H1 (cell line): ENCODE measurements around the gene PEX14. TPM values are rescaled to one million over a fixed set of nuclear protein-coding genes. Genes with fewer than 3 reads are reported as not detected.

Source experiments
- CTCF ChIA-PET: fragments of 300-600 bp; sonication (Branson Sonifier 250); formaldehyde crosslinking; loops from one replicate; lab custom pipeline; 2021; ENCODE audit not compliant: partially characterized antibody; lab: Charles Lee
- POLR2A ChIA-PET: fragments of 300-600 bp; sonication (Branson Sonifier 250); formaldehyde crosslinking; loops from one replicate; lab custom pipeline; 2021; ENCODE audit warnings: inconsistent platforms; ENCODE audit not compliant: partially characterized antibody; lab: Charles Lee
- DNase-seq, 2 experiments: peaks; one replicate each; pipeline versions ENCODE4 v3.0.0 to v3.0.0-alpha.2; 2010 to 2022; ENCODE audit warnings: low spot score in 2 of 2, low read depth in 1 of 2, mixed read lengths in 1 of 2
- FAIRE-seq: peaks from 2 replicates; lab custom pipeline; 2011; peaks lifted over from hg19 to GRCh38; lab: Jason Lieb, UNC
- H2AFZ ChIP-seq: 2 replicates; pipeline ENCODE4 v1.8.1; 2012; ENCODE audit warnings: low read length, inconsistent platforms
- H2AK5ac ChIP-seq: 2 replicates; pipeline ENCODE4 v1.6.1; 2013; ENCODE audit warnings: low read depth, low read length
- H2BK120ac ChIP-seq: replicated peaks from 2 replicates; pipeline ENCODE3; 2013; ENCODE audit warnings: low read depth, low read length, inconsistent platforms
- H2BK12ac ChIP-seq: 2 replicates; pipeline ENCODE4 v1.6.1; 2013; ENCODE audit warnings: low read depth, low read length
- H2BK15ac ChIP-seq: 2 replicates; pipeline ENCODE4 v1.6.1; 2013; ENCODE audit warnings: low read length
- H2BK20ac ChIP-seq: 2 replicates; pipeline ENCODE4 v1.6.1; 2013; ENCODE audit warnings: low read length
- H2BK5ac ChIP-seq: 2 replicates; pipeline ENCODE4 v1.6.1; 2013; ENCODE audit warnings: low read depth, low read length
- H3K14ac ChIP-seq: 2 replicates; pipeline ENCODE4 v1.6.1; 2013; ENCODE audit warnings: inconsistent platforms; ENCODE audit not compliant: insufficient read length
- H3K18ac ChIP-seq: 2 replicates; pipeline ENCODE4 v1.6.1; 2013; ENCODE audit warnings: low read length; ENCODE audit errors: extremely low read depth
- H3K23ac ChIP-seq: 2 replicates; pipeline ENCODE4 v1.6.1; 2013; ENCODE audit warnings: inconsistent platforms; ENCODE audit not compliant: insufficient read length
- H3K23me2 ChIP-seq: 2 replicates; pipeline ENCODE4 v1.6.1; 2013; ENCODE audit warnings: low read depth, low read length
- H3K27ac ChIP-seq: 2 replicates; pipeline ENCODE4 v1.6.1; 2011; ENCODE audit warnings: low read depth, low read length, inconsistent platforms
- H3K27me3 ChIP-seq, 4 experiments: replicated peaks in 1 of 4; 1 replicate in 1 of 4; 2 replicates in 3 of 4; pipeline versions ENCODE4 v1.6.1 to v1.8.1; 2011 to 2013; ENCODE audit warnings: low read length in 3 of 4, mild to moderate bottlenecking in 3 of 4, inconsistent platforms in 2 of 4, mixed read lengths in 2 of 4, moderate library complexity in 1 of 4; ENCODE audit not compliant: control insufficient read depth in 3 of 4, insufficient read depth in 3 of 4; ENCODE audit errors: extremely low read depth in 1 of 4
- H3K36me3 ChIP-seq, 4 experiments: 2 replicates each; pipeline versions ENCODE4 v1.6.1 to v1.8.1; 2011 to 2013; ENCODE audit warnings: mild to moderate bottlenecking in 4 of 4, low read length in 3 of 4, moderate library complexity in 2 of 4, control low read depth in 1 of 4, inconsistent platforms in 1 of 4; ENCODE audit not compliant: insufficient read depth in 4 of 4, control insufficient read depth in 2 of 4
- H3K4ac ChIP-seq: replicated peaks from 2 replicates; pipeline ENCODE3; 2013; ENCODE audit warnings: low read length, low read depth, mixed read lengths, inconsistent platforms; ENCODE audit not compliant: insufficient read length
- H3K4me1 ChIP-seq, 4 experiments: replicated peaks in 1 of 4; 1 replicate in 1 of 4; 2 replicates in 3 of 4; pipeline versions ENCODE4 v1.6.1 to v1.8.1; 2011 to 2013; ENCODE audit warnings: low read length in 3 of 4, inconsistent platforms in 2 of 4, mixed read lengths in 1 of 4; ENCODE audit not compliant: insufficient read depth in 4 of 4, control insufficient read depth in 3 of 4
- H3K4me2 ChIP-seq, 2 experiments: 2 replicates each; pipeline versions ENCODE4 v1.6.1 to v1.8.1; 2011 to 2013; ENCODE audit warnings: low read depth in 2 of 2, low read length in 2 of 2, control low read depth in 1 of 2, inconsistent platforms in 1 of 2, mild to moderate bottlenecking in 1 of 2; ENCODE audit not compliant: insufficient read depth in 1 of 2
- H3K4me3 ChIP-seq, 4 experiments: fragments of 200-600, 300-600 bp in 1 of 4; sonication (generic), shearing (Covaris generic), sonication (Bioruptor Twin) in 1 of 4; 2 replicates each; pipeline versions ENCODE4 v1.5.1 to v1.8.1; 2011 to 2016; ENCODE audit warnings: low read length in 4 of 4, low read depth in 3 of 4, control low read depth in 2 of 4, inconsistent platforms in 2 of 4, mild to moderate bottlenecking in 2 of 4, mixed read lengths in 1 of 4, moderate library complexity in 1 of 4; ENCODE audit not compliant: insufficient read depth in 2 of 4; ENCODE audit errors: extremely low read depth in 1 of 4
- H3K56ac ChIP-seq: replicated peaks from 2 replicates; pipeline ENCODE3; 2013; ENCODE audit warnings: low read depth, mild to moderate bottlenecking, mixed read lengths, low read length, inconsistent platforms; ENCODE audit not compliant: insufficient read length
- H3K79me1 ChIP-seq: 2 replicates; pipeline ENCODE4 v1.6.1; 2013; ENCODE audit warnings: low read depth, low read length, control low read depth
- H3K79me2 ChIP-seq, 2 experiments: 2 replicates each; pipeline versions ENCODE4 v1.6.1 to v1.8.1; 2012 to 2013; ENCODE audit warnings: low read length in 2 of 2, mild to moderate bottlenecking in 2 of 2, inconsistent platforms in 1 of 2; ENCODE audit not compliant: insufficient read depth in 2 of 2, control insufficient read depth in 1 of 2
- H3K9ac ChIP-seq, 4 experiments: replicated peaks in 1 of 4; 1 replicate in 1 of 4; 2 replicates in 3 of 4; pipeline versions ENCODE4 v1.6.1 to v1.8.1; 2011 to 2013; ENCODE audit warnings: low read depth in 3 of 4, low read length in 3 of 4, control low read depth in 2 of 4, mild to moderate bottlenecking in 2 of 4, moderate library complexity in 2 of 4, inconsistent platforms in 1 of 4; ENCODE audit errors: extremely low read depth in 1 of 4
- H3K9me3 ChIP-seq, 2 experiments: 2 replicates each; pipeline versions ENCODE4 v1.6.1 to v1.8.1; 2012 to 2013; ENCODE audit warnings: mild to moderate bottlenecking in 2 of 2, moderate library complexity in 2 of 2, control low read depth in 1 of 2, inconsistent platforms in 1 of 2, low read depth in 1 of 2, low read length in 1 of 2, mixed read lengths in 1 of 2; ENCODE audit not compliant: insufficient read depth in 2 of 2
- H4K20me1 ChIP-seq, 2 experiments: replicated peaks in 1 of 2; 2 replicates each; pipeline versions ENCODE3 to v1.8.1; 2011 to 2013; ENCODE audit warnings: inconsistent platforms in 2 of 2, low read length in 2 of 2, mild to moderate bottlenecking in 1 of 2; ENCODE audit not compliant: insufficient read depth in 2 of 2, control insufficient read depth in 1 of 2
- H4K5ac ChIP-seq: 2 replicates; pipeline ENCODE4 v1.6.1; 2013; ENCODE audit warnings: low read length, low read depth, mixed read lengths, inconsistent platforms; ENCODE audit not compliant: insufficient read length
- H4K8ac ChIP-seq: 2 replicates; pipeline ENCODE4 v1.8.0; 2013; ENCODE audit warnings: mild to moderate bottlenecking, moderate library complexity, low read length, inconsistent platforms; ENCODE audit not compliant: insufficient read depth; ENCODE audit errors: extremely low read depth
- H4K91ac ChIP-seq: replicated peaks from 2 replicates; pipeline ENCODE3; 2013; ENCODE audit warnings: low read length, mixed read lengths, inconsistent platforms; ENCODE audit not compliant: insufficient read length
- ASH2L ChIP-seq: fragments of 200-600, 300-600 bp; sonication (generic); IDR thresholded peaks from one replicate; pipeline ENCODE4 v1.7.1; 2017; ENCODE audit warnings: low read length
- ATF3 ChIP-seq: IDR thresholded peaks from 2 replicates; pipeline ENCODE4 v1.6.1; 2011; ENCODE audit warnings: low read depth, mild to moderate bottlenecking, low read length; ENCODE audit not compliant: insufficient read depth
- BACH1 ChIP-seq: IDR thresholded peaks from 2 replicates; pipeline ENCODE4 v1.6.1; 2012; ENCODE audit warnings: low read length, improper control_type of control experiment
- BCL11A ChIP-seq, 2 experiments: IDR thresholded peaks; one replicate each; pipeline ENCODE4 v1.6.1; 2011; ENCODE audit warnings: low read depth in 2 of 2, low read length in 2 of 2, mild to moderate bottlenecking in 2 of 2
- FOSL1 ChIP-seq: IDR thresholded peaks from 2 replicates; pipeline ENCODE4 v1.6.1; 2011; ENCODE audit warnings: mild to moderate bottlenecking, low read depth, low read length, moderate library complexity; ENCODE audit not compliant: insufficient read depth
- GTF2F1 ChIP-seq: IDR thresholded peaks from 2 replicates; pipeline ENCODE4 v1.6.1; 2012; ENCODE audit warnings: low read depth, low read length, improper control_type of control experiment, borderline replicate concordance
- RFX5 ChIP-seq: IDR thresholded peaks from 2 replicates; pipeline ENCODE4 v1.6.1; 2011; ENCODE audit warnings: low read depth, low read length, improper control_type of control experiment, borderline replicate concordance
- SIRT6 ChIP-seq: IDR thresholded peaks from one replicate; pipeline ENCODE4 v1.7.1; 2012; ENCODE audit warnings: low read length, inconsistent platforms
- SP1 ChIP-seq: IDR thresholded peaks from 2 replicates; pipeline ENCODE4 v1.6.1; 2011; ENCODE audit warnings: low read depth, low read length
- WGBS, 2 experiments: shearing (Covaris generic) in 1 of 2; methylation state at CpG; one replicate each; pipeline versions ENCODE4 v1.1.6 to v1.1.7; 2013 to 2015; ENCODE audit warnings: low lambda C conversion rate in 2 of 2, mixed read lengths in 2 of 2, inconsistent platforms in 1 of 2, low coverage in 1 of 2, missing lambda C conversion rate in 1 of 2; ENCODE audit not compliant: insufficient replicate concordance in 2 of 2, insufficient coverage in 1 of 2, insufficient read length in 1 of 2; ENCODE audit errors: extremely low coverage in 1 of 2, missing lambda C conversion rate in 1 of 2; 5-methylcytosine and 5-hydroxymethylcytosine counted together
- polyA plus RNA-seq, 7 experiments: library from polyadenylated mRNA; depleted of rRNA in 3 of 7; stranded (reverse) in 5 of 7; unstranded in 2 of 7; fragments of >200 nt in 5 of 7; fragments of 200-250 nt in 2 of 7; gene quantifications; 1 replicate in 5 of 7; 2 replicates in 1 of 7; 4 replicates in 1 of 7; pipeline versions ENCODE4 v1.2.1 to v1.2.3, GENCODE V29; 2011 to 2013; ENCODE audit warnings: missing spikeins in 2 of 7, mixed read lengths in 2 of 7
- total RNA-seq: library from RNA; stranded (reverse); fragmentation: NEBNext Ultra II Directional; extraction: Animal tissue kit (Norgen Biotek cat#: 25700); gene quantifications from 2 replicates; pipeline ENCODE4 v1.2.1, GENCODE V29; 2021

Gene PEX14
- total and polyA plus RNA-seq, 2 of the 8 experiments (the other 6 are each of a cell fraction or from before 2014, with no cell fraction given) = 13.0 to 19.8 TPM

GRCh38 chr1:10630661-10631120, 155.9 kb downstream of the PEX14 start:
- Histone ChIP-seq H2BK20ac (no peak overlapping the region), H3K23me2 (no peaks in the 10 kb centered on the region; the same call in 1 of the 2 replicates), H2BK12ac (no peak overlapping the region), H2AFZ (no peak overlapping the region), H3K4me3 (no peak overlapping the region), H4K20me1 (no peaks in the 10 kb centered on the region), H3K4me2 (no peak overlapping the region), H3K14ac (no peak overlapping the region), H4K5ac (no peak overlapping the region), H4K91ac (no peak overlapping the region), H3K27me3 (no peaks in the 10 kb centered on the region), H3K4me1 (peaks cover 4 to 31% (median 22%) of the 10 kb centered on the region in 4 experiments), H3K56ac (no peak overlapping the region), H2BK120ac (no peak overlapping the region), H3K9me3 (no peaks in the 10 kb centered on the region), H2BK5ac (no peak overlapping the region), H3K18ac (no peak overlapping the region), H2BK15ac (no peak overlapping the region), H3K36me3 (no peaks in the 10 kb centered on the region), H4K8ac (no peak overlapping the region), H3K23ac (no peak overlapping the region), H3K27ac (no peak overlapping the region), H2AK5ac (0 out of 2 replicates have a peak overlapping the region, but pooled peaks have one; percentile 19), H3K4ac (no peak overlapping the region), H3K79me1 (no peaks in the 10 kb centered on the region), H3K9ac (no peak overlapping the region), H3K79me2 (no peaks in the 10 kb centered on the region)
- no peak for FAIRE-seq
- TF ChIP-seq BCL11A (IDR thresholded peaks at IDR 0.05; ENCODE audit: low read depth in 2 of 2, low read length in 2 of 2) (no peak), SP1 (no peak), RFX5 (no peak), ASH2L (no peak), FOSL1 (no peak), ATF3 (no peak), SIRT6 (no peak), BACH1 (no peak), GTF2F1 (no peak)
- 91% methylated on average over 12 of the region's 13 CpGs; no CpG with 5 or more reads in 1 of the 2 experiments for WGBS, 2 experiments
- DNase-seq = no peak
- ChIA-PET POLR2A (interaction anchor here (1.2 kb wide), 1 partner anchor 46 kb away, joined by 3 read pairs; no protein-coding TSS in a partner anchor), CTCF (interaction anchor here (0.7 to 2.8 kb wide), 16 partner anchors 9 to 235 kb away, joined by 3 to 10 read pairs (median 4); no protein-coding TSS in a partner anchor)
